UCSD-AML1 (cell line): Measurements from ENCODE around the gene BABAM2.
"Not testable (repeated sequence)": the region's sequence is repeated elsewhere in the genome, so short reads cannot be mapped to it uniquely, and the experiment has no call there.

Experiments
- DNase-seq: peaks from one replicate; lab custom pipeline; 2025; ENCODE audit not compliant: unreplicated experiment; lab: John Stamatoyannopoulos, UW

Gene BABAM2

DNA sequence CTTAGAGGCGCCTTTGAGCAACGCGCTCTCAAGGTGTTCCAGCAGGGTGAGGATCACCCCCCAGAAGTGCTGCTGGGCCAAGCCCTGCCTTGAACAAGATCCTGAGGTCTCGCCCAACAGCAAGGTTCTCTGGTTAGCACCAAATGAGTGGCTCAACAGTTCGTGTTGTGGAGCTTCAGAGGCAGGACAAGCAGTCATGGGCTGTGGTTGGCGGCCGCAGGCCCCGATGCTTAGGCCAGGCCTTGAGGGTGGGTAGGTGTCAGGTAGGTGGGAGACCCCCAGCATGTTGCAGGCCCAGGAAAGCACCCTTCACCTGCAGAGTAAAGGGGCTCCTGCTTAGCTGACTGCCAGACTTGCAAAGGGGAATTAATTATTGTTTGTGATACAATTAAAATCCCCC lies 431.9 kb downstream of the BABAM2 start:
- DNase-seq: no peak

DNA sequence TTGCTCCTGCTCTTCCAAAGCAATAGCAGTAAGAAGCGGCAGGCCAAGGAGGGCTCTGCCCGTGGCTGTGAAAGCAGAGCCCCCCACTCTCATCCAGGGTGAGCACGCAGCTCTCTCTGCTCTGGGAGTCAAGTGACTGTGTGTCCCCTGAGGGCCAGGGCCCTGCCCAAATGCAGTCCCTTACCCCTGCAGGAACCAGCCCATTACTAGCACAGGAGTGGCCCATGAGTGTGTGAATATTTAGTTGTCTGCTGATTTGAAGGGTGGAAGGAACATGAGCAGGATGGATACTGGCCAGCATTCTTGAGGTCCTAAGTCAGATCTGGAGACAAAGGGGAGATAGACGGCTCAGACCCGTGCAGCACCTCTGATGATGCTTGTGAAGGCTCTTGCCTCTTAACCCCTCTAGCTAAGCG lies 432.5 kb downstream of the BABAM2 start:
- no peak for DNase-seq

DNA sequence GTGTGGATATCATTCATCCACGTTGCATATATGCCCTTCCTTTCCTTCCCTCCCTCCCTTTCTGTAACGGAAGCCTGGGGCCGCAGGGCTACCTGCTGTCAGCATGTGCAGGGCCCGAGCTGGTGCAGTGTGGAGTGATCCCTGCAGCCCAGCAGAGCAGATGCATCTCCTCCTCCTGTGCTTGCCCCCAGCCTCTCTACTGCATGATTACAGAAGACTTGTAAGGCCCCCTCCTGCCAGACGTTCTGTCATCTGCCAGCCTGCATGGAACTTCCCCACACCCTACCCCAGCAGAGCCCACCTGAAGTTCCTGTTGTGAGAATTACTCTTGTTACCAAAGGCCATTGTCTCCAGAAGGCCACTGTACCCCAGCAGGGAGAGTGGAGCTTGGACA lies 434.6 kb downstream of the BABAM2 start:
- DNase-seq: no peak

DNA sequence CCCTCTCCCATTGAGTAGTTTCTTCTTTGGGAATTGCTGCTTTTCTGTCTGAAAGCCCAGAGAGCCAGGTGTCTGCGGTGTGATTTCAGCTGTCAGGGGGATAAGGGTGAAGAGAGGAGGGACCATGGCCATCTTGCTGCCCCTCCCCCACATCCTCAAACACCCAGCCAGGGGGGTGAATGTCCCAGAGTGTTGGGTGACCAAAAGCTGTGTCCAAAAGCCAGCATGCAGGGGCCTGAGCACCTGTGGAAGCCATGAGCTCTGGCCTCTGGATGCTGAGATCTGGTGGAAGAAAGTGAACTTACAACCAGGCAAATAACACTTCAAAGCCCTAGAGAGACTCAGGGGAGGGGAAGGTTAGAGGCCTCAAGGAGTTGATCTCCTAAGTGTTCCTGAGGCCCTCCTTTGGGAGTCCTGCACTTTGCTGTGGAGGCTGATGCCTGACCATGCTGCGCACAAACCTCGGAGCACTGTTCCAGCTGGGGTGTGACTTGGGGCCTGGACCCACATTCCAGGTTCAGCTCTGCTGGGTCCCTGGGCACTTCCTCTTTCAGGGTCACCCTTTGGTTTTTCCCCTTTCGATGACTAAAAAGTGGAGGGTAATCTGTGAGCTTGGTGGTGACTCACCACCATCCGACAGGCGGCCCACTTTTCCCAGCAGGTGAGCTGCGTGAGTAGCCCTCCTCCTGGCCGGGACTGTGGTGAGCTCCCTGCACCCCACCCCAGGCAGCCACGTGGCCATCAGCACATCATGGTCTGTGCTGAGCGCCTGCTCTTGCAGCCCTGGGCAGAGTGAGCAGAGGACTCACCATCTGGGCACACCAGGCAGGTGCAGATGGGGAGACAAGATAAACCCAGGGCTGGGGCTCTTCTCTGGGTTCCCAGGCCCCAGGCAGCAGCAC lies 435.3 kb downstream of the BABAM2 start:
- DNase-seq: no peak

GRCh38 chr2:28326469-28326805 lies 435.9 kb downstream of the BABAM2 start:
- DNase-seq: no peak

- DNase-seq: no peak
Observed at GRCh38 chr2:28326881-28327505, 436.5 kb downstream of the BABAM2 start.

GRCh38 chr2:28327581-28327955 lies 437.0 kb downstream of the BABAM2 start:
- DNase-seq: no peak

DNA sequence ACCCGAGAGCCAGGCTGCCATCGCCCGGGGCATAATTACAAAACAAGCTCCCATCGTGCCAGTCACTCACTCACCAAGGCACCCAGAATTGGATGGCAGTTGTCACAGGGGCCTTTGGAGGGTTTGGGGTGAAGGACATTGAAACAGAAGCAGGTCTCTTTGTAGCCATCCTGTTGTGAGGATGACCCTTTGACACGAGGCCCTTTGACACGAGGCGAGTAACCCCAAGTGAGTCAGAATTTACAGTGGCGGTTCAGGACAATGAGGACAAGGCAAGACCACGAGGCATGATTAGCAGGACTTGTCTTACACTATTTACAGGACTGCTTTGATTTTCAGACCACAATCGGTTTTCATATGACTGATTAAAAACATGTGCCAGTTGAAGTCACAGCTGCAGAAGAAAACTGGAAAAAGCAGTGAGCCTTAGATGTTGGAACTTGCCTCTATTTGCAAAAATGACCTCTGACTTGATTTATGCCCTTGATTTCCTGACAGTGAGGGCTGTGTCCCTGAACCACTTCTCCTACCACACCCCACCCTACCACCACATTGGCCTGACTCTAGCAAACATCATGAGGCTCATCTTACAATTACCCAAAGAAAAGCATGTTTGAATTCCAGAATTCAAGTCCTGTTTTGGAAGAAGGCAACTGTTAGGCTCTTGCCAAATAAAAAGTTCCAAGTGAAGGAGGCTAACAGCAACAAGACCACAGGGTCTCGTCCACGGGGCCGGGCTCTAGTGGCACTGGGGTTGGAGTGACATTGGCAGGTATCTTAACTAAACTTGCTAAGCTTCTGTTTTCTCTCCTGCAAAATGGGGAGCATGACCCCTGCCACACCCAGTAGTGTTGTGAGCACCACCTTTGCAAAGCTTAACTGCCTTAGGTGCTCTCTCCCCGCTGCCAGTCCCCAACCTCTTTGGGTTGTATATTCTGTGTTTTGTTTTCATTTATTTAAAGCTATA lies 437.7 kb downstream of the BABAM2 start:
- DNase-seq: no peak

- no peak for DNase-seq
Observed at GRCh38 chr2:28329184-28329583, 438.7 kb downstream of the BABAM2 start.

DNA sequence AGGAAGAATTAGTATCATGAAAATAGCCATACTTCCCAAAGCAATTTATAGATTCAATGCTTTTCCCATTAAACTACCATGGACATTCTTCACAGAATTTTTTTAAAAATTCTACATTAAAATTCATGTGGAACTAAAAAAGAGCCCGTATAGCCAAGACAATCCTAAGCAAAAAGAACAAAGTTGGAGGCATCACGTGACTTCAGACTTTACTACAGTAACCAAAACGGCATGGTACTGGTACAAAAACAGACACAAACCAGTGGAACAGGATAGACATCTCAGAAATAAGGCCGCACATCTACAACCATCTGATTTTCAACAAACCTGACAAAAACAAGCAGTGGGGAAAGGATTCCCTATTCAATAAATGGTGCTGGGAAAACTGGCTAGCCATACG lies 440.2 kb downstream of the BABAM2 start:
- DNase-seq: not testable (repeated sequence)

GRCh38 chr2:28331797-28332196 lies 441.3 kb downstream of the BABAM2 start:
- DNase-seq: not testable (repeated sequence)

DNA sequence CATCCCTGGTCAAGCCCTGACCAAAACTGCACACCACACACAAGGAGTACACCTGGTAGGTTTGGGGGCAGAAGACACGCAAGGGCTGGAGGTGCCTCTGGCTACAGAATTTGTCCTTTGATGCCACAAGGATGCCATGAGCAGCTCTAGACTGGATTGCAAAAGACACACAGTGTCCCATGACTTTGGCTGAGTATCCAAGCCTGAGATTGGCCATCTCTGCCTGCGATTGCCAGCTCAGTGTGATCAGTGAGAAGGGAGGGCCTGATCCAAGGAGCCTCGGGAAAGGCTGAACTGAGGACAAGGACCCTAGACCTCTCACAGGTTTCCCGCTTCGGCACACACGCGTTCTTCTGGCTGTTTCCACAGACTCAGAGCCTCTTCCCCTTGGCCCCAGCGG lies 442.2 kb downstream of the BABAM2 start:
- no peak for DNase-seq

DNA sequence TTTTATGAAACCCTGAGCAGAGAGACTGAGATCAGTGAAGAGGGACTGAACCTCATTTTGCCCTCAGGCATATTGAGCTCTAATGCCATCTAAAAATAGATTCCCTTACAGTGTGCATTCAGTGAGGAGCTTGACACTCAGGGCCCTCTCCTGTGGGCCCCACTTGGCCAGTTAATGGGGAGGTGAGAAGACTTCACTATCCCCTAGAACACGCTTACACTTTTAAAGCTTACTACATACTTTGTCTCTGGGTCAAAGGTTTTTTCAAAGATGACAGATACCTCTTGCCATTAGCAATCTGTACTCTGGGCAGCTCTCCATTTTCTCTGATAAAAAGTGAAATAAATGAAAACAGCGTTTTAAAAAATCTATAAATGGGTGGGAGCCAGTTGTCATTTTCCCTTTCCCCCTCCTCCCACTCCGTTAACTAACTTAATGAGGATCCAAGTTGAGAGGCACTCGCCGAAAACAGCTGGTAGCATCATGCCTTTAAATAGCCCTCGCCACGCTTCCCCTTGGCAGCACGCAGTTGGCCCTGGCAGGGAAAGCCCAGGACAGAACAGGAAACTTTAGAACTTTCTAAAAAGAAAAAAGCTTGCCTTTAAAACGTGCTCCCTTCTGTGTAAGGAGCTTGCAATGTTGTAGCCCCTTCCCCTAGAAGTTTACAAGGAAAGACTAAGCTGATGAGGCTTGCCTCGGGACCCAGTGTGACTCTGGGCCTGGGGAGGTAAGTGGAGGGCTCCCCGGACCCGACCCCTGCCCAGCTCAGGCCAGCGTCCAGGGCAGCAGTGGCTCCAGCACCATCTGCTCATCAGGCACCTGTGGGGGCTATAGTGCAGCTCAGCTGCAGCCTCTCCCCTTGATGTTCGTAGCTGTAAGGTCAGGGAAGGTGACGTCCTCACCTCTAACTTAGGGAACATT lies 443.3 kb downstream of the BABAM2 start:
- no peak for DNase-seq

- no peak for DNase-seq
Observed at GRCh38 chr2:28334527-28334894, 444.0 kb downstream of the BABAM2 start.

DNA sequence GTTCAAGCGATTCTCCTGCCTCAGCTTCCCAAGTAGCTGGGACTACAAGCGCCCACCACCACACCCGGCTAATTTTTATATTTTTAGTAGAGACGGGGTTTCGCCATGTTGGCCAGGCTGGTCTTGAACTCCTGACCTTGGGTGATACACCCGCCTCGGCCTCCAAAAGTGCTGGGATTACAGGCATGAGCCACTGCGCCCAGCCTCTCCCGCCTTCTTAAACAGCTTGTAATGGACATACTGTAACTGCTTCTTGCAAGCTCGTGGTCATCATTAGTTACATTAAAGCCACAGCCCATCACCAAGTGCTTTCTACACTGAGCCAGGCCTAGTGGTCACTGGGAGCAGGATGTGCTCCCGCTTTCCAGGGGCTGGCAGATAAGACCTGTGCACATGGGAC lies 444.7 kb downstream of the BABAM2 start:
- DNase-seq: not testable (repeated sequence)

DNA sequence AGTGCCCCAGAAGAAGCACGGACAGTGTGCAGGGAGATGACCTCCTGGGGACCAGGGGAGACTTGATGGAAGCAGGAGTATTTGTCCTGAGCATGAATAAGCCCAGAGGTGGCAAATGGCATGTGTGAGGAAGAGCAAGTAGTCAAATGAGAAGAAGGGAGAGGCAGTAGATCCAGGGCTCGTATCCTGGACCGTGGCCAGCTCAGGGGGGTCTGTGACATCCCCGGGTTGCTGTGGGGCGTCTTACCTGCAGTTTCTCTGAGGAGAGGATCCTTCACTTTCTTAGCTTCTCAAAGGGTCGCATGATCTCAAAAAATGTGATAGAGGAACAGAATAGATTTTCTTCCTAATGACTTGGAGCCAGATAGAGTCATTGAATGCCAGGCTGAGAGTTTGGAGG lies 445.1 kb downstream of the BABAM2 start:
- DNase-seq: no peak

GRCh38 chr2:28336264-28336980 lies 445.9 kb downstream of the BABAM2 start:
- DNase-seq: no peak

DNA sequence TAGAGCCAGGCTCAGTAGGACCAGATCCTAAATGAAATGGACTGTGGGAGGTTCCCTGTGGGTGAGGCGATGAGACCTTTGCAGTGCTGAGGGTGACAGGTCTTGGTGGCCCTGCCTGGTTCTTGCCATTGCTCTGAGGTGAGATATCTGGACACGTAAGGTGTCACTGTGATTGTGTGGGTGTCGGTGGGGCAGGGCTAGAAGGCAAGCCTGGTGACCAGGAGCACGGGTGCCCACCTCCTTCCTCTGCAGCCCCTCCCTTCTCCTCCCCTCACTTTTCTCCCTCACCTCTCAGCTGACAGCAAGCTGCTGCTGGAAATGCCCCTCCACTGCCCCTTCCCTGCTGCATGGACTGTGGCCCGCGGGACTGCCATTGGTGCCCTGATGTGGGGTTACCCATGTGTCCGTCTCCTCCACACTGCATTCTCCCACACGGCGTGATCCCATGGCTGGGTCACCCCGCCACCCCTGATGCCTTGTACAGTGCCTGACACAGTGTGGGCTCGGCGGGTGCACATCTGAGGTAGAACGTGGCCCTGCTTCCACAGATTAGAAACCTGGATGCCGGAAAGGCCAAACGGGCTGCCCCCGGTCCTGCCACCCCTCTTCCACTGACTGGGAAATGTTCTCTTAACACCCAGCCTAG lies 446.6 kb downstream of the BABAM2 start:
- no peak for DNase-seq

DNA sequence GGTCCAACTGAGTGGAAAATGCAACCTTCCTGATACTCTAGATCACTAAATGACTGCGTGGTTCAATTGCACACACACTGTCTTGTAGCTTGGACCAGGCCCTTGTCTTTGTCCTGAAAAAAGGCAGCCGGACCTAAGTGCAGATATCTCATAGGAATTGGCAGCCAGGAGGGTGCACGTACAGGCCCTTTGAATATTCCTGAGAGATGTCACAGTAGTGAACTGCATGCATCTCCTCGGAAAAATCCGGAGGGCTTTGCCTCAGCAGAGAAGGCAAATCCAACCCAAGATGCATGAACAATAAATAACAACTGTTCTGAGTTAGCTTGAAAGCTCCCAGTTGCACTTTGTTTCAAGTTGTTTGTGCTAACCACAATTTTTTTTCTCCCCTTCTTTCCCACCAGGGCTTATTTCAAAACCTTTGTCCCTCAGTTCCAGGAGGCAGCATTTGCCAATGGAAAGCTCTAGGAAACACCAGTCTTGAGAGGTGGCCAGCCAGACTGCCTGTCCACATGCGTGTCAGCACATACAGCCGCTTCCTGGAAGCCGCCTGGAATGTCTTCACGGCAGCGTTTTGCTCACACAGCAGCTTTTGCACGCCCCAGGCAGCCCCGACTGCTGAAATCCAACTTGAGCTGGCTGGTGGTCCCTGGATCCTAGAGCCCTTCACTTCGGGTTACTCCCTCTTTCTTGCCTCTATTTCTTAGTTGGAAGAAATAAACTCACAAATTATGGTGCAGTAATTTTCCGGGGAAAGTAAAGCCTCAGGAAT lies 447.7 kb downstream of the BABAM2 start:
- no peak for DNase-seq
